ENCODE results near the gene PER3.

Gene PER3

DNA sequence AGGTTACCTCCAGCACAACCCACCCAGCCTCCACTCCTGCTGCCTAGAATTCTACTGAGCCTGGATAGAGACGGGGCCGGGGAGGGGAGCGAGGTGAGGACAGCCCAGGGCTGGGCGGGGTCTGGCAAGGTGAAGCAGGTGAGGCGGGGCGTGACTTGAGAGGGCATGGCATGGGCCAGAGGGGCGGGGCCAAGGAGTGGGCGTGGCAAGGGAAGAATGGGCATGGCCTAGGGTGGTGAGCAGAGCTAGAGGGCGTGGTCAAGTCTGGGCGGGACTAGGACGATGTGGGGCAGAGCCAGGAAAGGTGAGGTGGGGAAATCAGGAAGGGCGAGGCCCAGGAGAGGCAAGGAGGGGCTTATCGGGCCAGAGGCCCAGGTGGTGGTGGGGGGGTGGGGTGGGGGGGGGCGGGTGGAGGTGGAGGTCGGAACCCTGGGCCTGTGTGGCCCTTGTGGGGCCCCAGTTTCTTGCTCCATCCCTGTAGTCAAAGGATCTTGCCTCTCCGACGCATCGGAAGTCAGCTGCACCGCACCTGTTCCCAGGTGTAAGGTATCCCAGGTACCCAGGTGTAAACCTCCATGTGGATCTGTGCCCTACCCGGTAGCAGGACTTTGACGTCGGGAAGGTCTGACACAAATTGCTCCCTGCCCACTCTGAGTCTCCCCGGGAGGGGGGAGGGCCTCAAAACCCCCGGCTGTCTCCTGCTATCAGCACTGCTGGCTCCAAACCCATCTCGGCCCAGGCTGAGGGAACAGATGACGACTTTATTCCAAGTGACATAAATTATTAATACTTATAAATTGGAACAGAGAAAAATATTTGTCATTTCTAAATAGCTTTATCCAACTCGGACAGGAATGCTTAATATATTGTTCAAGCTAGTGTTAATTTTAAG, 101.7 kb downstream of the PER3 start (continued):
- TF ChIP-seq TCF4 (CRISPR knock-in tag; IDR thresholded peaks at IDR 0.05; ENCODE audit: borderline replicate concordance) = no peak
- TF ChIP-seq, protein P1, sequence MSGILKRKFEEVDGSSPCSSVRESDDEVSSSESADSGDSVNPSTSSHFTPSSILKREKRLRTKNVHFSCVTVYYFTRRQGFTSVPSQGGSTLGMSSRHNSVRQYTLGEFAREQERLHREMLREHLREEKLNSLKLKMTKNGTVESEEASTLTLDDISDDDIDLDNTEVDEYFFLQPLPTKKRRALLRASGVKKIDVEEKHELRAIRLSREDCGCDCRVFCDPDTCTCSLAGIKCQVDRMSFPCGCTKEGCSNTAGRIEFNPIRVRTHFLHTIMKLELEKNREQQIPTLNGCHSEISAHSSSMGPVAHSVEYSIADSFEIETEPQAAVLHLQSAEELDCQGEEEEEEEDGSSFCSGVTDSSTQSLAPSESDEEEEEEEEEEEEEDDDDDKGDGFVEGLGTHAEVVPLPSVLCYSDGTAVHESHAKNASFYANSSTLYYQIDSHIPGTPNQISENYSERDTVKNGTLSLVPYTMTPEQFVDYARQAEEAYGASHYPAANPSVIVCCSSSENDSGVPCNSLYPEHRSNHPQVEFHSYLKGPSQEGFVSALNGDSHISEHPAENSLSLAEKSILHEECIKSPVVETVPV (CRISPR knock-in tag; IDR thresholded peaks at IDR 0.05) = no peak
- TF ChIP-seq, protein P2, sequence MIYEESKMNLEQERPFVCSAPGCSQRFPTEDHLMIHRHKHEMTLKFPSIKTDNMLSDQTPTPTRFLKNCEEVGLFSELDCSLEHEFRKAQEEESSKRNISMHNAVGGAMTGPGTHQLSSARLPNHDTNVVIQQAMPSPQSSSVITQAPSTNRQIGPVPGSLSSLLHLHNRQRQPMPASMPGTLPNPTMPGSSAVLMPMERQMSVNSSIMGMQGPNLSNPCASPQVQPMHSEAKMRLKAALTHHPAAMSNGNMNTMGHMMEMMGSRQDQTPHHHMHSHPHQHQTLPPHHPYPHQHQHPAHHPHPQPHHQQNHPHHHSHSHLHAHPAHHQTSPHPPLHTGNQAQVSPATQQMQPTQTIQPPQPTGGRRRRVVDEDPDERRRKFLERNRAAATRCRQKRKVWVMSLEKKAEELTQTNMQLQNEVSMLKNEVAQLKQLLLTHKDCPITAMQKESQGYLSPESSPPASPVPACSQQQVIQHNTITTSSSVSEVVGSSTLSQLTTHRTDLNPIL (CRISPR knock-in tag; IDR thresholded peaks at IDR 0.05; ENCODE audit: low read depth) = no peak
- TF ChIP-seq RARB (CRISPR knock-in tag; IDR thresholded peaks at IDR 0.05) = no peak
- no peak for TF ChIP-seq ZC3H10 (CRISPR knock-in tag; IDR thresholded peaks at IDR 0.05)

GRCh38 chr1:7886405-7886745, 102.3 kb downstream of the PER3 start:
- no peak for ATAC-seq
- TF ChIP-seq RARB (CRISPR knock-in tag; IDR thresholded peaks at IDR 0.05) = no peak
- no peak for TF ChIP-seq TCF4 (CRISPR knock-in tag; IDR thresholded peaks at IDR 0.05; ENCODE audit: borderline replicate concordance)
- TF ChIP-seq OSR1 (CRISPR knock-in tag; IDR thresholded peaks at IDR 0.05) = no peak
- no peak for TF ChIP-seq ESRRG (CRISPR knock-in tag; IDR thresholded peaks at IDR 0.05)
- no peak for TF ChIP-seq TOX (CRISPR knock-in tag; IDR thresholded peaks at IDR 0.05; ENCODE audit: borderline replicate concordance)
- TF ChIP-seq ZFP30 (CRISPR knock-in tag; IDR thresholded peaks at IDR 0.05) = no peak
- TF ChIP-seq, protein P2 (CRISPR knock-in tag; IDR thresholded peaks at IDR 0.05; ENCODE audit: low read depth) = no peak
- TF ChIP-seq ARNTL (CRISPR knock-in tag; IDR thresholded peaks at IDR 0.05; ENCODE audit: borderline replicate concordance, low read depth) = no peak
- TF ChIP-seq, protein P1 (CRISPR knock-in tag; IDR thresholded peaks at IDR 0.05) = no peak
- TF ChIP-seq ZNF70 (CRISPR knock-in tag; IDR thresholded peaks at IDR 0.05) = no peak
- no peak for TF ChIP-seq SNAI2 (CRISPR knock-in tag; IDR thresholded peaks at IDR 0.05)
- TF ChIP-seq ZFP3 (CRISPR knock-in tag; IDR thresholded peaks at IDR 0.05) = no peak
- TF ChIP-seq ZNF565 (CRISPR knock-in tag; conservative IDR thresholded peaks at IDR 0.05; ENCODE audit: low read depth) = no peak
- no peak for TF ChIP-seq ZC3H10 (CRISPR knock-in tag; IDR thresholded peaks at IDR 0.05)
- no peak for TF ChIP-seq PPARA (CRISPR knock-in tag; IDR thresholded peaks at IDR 0.05; ENCODE audit: borderline replicate concordance)
- TF ChIP-seq ZNF8 (CRISPR knock-in tag; IDR thresholded peaks at IDR 0.05) = no peak
- no peak for TF ChIP-seq CSDC2 (CRISPR knock-in tag; IDR thresholded peaks at IDR 0.05)
- no peak for TF ChIP-seq POU6F1 (CRISPR knock-in tag; IDR thresholded peaks at IDR 0.05; ENCODE audit: borderline replicate concordance, low read depth)

DNA sequence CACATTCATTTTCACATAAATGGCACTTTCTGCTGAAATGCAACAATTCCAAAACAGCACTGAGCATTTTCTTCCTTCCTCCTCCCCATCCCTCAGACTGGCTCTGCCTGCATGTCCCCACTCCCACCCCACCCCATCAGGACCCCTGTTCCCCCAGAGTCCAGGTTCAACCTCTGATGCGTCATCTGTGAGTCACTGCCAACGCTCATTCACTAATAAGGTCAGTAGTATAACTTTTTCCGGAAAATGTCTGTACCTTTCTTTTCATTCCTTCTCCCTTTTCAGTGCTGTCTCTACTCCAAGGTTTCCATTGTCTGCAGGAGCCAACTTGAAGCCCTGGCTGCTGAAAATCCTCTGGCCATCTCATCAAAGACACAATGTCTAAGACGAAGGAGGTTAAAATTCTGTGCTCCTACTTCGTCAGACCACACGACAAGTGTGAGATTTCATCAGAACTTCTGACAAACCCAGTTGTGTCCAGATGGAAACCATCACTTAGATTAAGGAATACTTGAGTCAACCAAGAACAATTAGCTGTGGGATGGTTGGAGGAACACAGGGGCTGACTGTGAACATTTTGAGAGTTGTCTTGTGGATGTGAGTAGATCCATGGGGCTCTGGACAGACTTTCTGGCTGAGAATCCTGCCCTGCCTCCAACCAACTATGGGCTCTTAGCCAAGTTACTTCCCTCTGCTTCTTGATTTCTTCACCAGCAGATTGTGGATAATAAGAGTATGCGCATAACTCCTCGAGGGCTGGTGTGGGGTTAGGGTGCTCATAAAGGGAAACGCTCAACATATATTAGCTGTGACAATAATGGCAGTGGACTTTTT, 104.4 kb downstream of the PER3 start:
- no peak; the same call in 1 of the 3 replicates for ATAC-seq
- TF ChIP-seq, protein P2 (CRISPR knock-in tag; IDR thresholded peaks at IDR 0.05; ENCODE audit: low read depth) = no peak
- TF ChIP-seq TCF4 (CRISPR knock-in tag; IDR thresholded peaks at IDR 0.05; ENCODE audit: borderline replicate concordance) (no peak), ISL1 (CRISPR knock-in tag; IDR thresholded peaks at IDR 0.05) (no peak), ZFP3 (CRISPR knock-in tag; IDR thresholded peaks at IDR 0.05) (no peak)
- TF ChIP-seq, protein P3, sequence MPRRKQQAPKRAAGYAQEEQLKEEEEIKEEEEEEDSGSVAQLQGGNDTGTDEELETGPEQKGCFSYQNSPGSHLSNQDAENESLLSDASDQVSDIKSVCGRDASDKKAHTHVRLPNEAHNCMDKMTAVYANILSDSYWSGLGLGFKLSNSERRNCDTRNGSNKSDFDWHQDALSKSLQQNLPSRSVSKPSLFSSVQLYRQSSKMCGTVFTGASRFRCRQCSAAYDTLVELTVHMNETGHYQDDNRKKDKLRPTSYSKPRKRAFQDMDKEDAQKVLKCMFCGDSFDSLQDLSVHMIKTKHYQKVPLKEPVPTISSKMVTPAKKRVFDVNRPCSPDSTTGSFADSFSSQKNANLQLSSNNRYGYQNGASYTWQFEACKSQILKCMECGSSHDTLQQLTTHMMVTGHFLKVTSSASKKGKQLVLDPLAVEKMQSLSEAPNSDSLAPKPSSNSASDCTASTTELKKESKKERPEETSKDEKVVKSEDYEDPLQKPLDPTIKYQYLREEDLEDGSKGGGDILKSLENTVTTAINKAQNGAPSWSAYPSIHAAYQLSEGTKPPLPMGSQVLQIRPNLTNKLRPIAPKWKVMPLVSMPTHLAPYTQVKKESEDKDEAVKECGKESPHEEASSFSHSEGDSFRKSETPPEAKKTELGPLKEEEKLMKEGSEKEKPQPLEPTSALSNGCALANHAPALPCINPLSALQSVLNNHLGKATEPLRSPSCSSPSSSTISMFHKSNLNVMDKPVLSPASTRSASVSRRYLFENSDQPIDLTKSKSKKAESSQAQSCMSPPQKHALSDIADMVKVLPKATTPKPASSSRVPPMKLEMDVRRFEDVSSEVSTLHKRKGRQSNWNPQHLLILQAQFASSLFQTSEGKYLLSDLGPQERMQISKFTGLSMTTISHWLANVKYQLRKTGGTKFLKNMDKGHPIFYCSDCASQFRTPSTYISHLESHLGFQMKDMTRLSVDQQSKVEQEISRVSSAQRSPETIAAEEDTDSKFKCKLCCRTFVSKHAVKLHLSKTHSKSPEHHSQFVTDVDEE (CRISPR knock-in tag; IDR thresholded peaks at IDR 0.05) = no peak
- TF ChIP-seq, protein P4, sequence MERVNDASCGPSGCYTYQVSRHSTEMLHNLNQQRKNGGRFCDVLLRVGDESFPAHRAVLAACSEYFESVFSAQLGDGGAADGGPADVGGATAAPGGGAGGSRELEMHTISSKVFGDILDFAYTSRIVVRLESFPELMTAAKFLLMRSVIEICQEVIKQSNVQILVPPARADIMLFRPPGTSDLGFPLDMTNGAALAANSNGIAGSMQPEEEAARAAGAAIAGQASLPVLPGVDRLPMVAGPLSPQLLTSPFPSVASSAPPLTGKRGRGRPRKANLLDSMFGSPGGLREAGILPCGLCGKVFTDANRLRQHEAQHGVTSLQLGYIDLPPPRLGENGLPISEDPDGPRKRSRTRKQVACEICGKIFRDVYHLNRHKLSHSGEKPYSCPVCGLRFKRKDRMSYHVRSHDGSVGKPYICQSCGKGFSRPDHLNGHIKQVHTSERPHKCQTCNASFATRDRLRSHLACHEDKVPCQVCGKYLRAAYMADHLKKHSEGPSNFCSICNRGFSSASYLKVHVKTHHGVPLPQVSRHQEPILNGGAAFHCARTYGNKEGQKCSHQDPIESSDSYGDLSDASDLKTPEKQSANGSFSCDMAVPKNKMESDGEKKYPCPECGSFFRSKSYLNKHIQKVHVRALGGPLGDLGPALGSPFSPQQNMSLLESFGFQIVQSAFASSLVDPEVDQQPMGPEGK (CRISPR knock-in tag; IDR thresholded peaks at IDR 0.05; ENCODE audit: borderline replicate concordance) = no peak
